HEK293T (cell line): ENCODE results near the gene PGGHG.
A peak's percentile ranks its signal among the peaks of the same experiment; 100 is the strongest.

ENCODE experiments used
- CTCF ChIA-PET: fragments of 350-600 bp; formaldehyde crosslinking; extraction: SDS; loops from one replicate; lab custom pipeline; 2021; ENCODE audit warnings: antibody characterized with exemption, inconsistent platforms; lab: Yijun Ruan, JAX
- POLR2A ChIA-PET: fragments of 350-600 bp; formaldehyde crosslinking; extraction: SDS; loops from one replicate; lab custom pipeline; 2020; ENCODE audit warnings: antibody characterized with exemption, inconsistent platforms; lab: Yijun Ruan, JAX
- DNase-seq: peaks from one replicate; pipeline ENCODE4 v3.0.0; 2012; ENCODE audit warnings: mixed read lengths; ENCODE audit errors: extremely low spot score
- ARNT ChIP-seq: fragments of 450-650 bp; IDR thresholded peaks from 2 replicates; pipeline ENCODE4 v1.6.1; 2017; ENCODE audit warnings: mild to moderate bottlenecking
- BHLHE40 ChIP-seq: fragments of 450-650 bp; IDR thresholded peaks from 2 replicates; pipeline ENCODE4 v1.6.1; 2016; ENCODE audit warnings: mild to moderate bottlenecking, moderate library complexity, borderline replicate concordance
- CTBP1 ChIP-seq: fragments of 450-650 bp; IDR thresholded peaks from 2 replicates; pipeline ENCODE4 v1.6.1; 2016; ENCODE audit warnings: borderline replicate concordance
- ELF4 ChIP-seq: fragments of 450-650 bp; IDR thresholded peaks from 2 replicates; pipeline ENCODE4 v1.6.1; 2017; ENCODE audit warnings: antibody characterized with exemption
- FOXA1 ChIP-seq: fragments of 450-650 bp; IDR thresholded peaks from 2 replicates; pipeline ENCODE4 v1.6.1; 2016; ENCODE audit warnings: mild to moderate bottlenecking
- FOXK2 ChIP-seq: fragments of 450-650 bp; IDR thresholded peaks from 2 replicates; pipeline ENCODE4 v1.6.1; 2016; ENCODE audit warnings: mild to moderate bottlenecking
- FOXM1 ChIP-seq: fragments of 450-650 bp; IDR thresholded peaks from 2 replicates; pipeline ENCODE4 v1.6.1; 2017; ENCODE audit warnings: mild to moderate bottlenecking, borderline replicate concordance
- HDGF ChIP-seq: fragments of 450-650 bp; IDR thresholded peaks from 2 replicates; pipeline ENCODE4 v1.6.1; 2017; ENCODE audit warnings: antibody characterized with exemption, borderline replicate concordance
- L3MBTL2 ChIP-seq: fragments of 450-650 bp; conservative IDR thresholded peaks from 2 replicates; pipeline ENCODE4 v1.6.1; 2016; ENCODE audit warnings: mild to moderate bottlenecking
- LEF1 ChIP-seq: fragments of 450-650 bp; IDR thresholded peaks from 2 replicates; pipeline ENCODE4 v1.6.1; 2017; ENCODE audit warnings: mild to moderate bottlenecking, borderline replicate concordance
- NFRKB ChIP-seq: fragments of 450-650 bp; IDR thresholded peaks from 2 replicates; pipeline ENCODE4 v1.6.1; 2016; ENCODE audit warnings: mild to moderate bottlenecking, moderate library complexity
- SP1 ChIP-seq: fragments of 450-650 bp; IDR thresholded peaks from 2 replicates; pipeline ENCODE4 v1.6.1; 2017
- SUZ12 ChIP-seq: fragments of 450-650 bp; IDR thresholded peaks from 2 replicates; pipeline ENCODE4 v1.6.1; 2016; ENCODE audit warnings: mild to moderate bottlenecking
- TARDBP ChIP-seq: fragments of 450-650 bp; IDR thresholded peaks from 2 replicates; pipeline ENCODE4 v1.6.1; 2016
- ZNF384 ChIP-seq: fragments of 450-650 bp; IDR thresholded peaks from 2 replicates; pipeline ENCODE4 v1.6.1; 2016
- TF ChIP-seq, protein P1 (sequence below): fragments of 450-650 bp; IDR thresholded peaks from 2 replicates; pipeline ENCODE4 v1.6.1; 2016

The PGGHG gene

GRCh38 chr11:250740-251299 lies 38.1 kb upstream of the PGGHG start:
- DNase-seq, result peak; percentile 71
- TF ChIP-seq HDGF, result no peak
- TF ChIP-seq NFRKB, result no peak
- TF ChIP-seq BHLHE40, result no peak
- TF ChIP-seq FOXA1, result no peak
- no peak for TF ChIP-seq ARNT
- TF ChIP-seq LEF1, result no peak
- TF ChIP-seq, protein P1, sequence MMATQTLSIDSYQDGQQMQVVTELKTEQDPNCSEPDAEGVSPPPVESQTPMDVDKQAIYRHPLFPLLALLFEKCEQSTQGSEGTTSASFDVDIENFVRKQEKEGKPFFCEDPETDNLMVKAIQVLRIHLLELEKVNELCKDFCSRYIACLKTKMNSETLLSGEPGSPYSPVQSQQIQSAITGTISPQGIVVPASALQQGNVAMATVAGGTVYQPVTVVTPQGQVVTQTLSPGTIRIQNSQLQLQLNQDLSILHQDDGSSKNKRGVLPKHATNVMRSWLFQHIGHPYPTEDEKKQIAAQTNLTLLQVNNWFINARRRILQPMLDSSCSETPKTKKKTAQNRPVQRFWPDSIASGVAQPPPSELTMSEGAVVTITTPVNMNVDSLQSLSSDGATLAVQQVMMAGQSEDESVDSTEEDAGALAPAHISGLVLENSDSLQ, result no peak
- TF ChIP-seq SUZ12, result no peak
- TF ChIP-seq FOXK2, result no peak
- no peak for TF ChIP-seq SP1
- TF ChIP-seq L3MBTL2, result no peak
- TF ChIP-seq FOXM1, result no peak
- ChIA-PET CTCF (interaction anchor here (0.6 to 1.6 kb wide), 11 partner anchors 9 to 223 kb away, joined by 3 to 9 read pairs (median 4); partner anchors contain the start of genes BET1L, IFITM2, NLRP6 and RIC8A), POLR2A (interaction anchor here (0.9 to 2.1 kb wide), 5 partner anchors 14 to 199 kb away, joined by 3 to 10 read pairs (median 4); partner anchors contain the start of genes BET1L, PSMD13, PTDSS2 and RIC8A)

DNA sequence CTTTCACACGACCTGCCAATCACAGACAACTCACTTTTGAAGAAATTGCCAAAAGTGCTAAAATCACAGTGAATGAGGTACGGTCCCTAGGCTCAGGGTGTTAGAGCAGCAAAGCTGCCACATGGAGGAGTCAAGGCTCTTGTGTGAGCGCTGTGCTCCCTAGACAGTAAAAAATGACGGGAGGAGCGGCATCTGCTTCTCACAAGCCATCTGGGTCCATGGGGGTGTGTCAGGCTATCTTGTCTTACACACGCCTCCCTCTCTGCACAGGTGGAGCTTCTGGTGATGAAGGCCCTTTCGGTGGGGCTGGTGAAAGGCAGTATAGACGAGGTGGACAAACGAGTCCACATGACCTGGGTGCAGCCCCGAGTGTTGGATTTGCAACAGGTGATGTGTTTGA lies 37.4 kb upstream of the PGGHG start:
- ChIA-PET CTCF (interaction anchor here (1.2 to 1.6 kb wide), 5 partner anchors 9 to 111 kb away, joined by 3 to 9 read pairs (median 5); partner anchors contain the start of gene NLRP6), POLR2A (interaction anchor here (1.4 to 2.1 kb wide), 2 partner anchors 14 to 44 kb away, joined by 8 to 10 read pairs; partner anchors contain the start of genes BET1L, PSMD13 and RIC8A)
- TF ChIP-seq, protein P1, result no peak
- no peak for DNase-seq

DNA sequence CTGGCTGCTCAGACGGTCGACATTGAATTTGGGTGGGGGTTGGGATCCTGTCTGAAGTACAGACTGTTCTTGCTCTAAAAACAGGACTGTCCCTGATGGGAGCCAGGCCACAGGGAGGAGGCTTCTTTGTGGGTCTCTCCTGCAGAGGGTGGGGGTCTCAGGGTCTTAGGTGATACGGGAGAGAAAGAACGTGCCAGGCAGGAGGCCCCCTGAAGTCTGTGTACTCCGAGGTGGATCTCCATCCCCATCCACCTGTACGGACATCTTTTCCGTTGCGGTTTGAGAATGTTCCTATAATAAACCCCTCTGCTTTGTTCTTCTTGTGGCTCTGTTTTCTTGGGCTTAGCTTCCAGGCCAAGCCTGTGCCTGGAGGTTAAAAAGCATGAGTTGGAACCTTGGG lies 36.3 kb upstream of the PGGHG start:
- no peak for DNase-seq
- TF ChIP-seq ZNF384 (no peak), SUZ12 (no peak), FOXK2 (no peak), ARNT (no peak), ELF4 (no peak), NFRKB (no peak), CTBP1 (no peak), LEF1 (no peak), BHLHE40 (no peak), TARDBP (no peak), L3MBTL2 (no peak), FOXA1 (no peak), FOXM1 (no peak), HDGF (no peak), SP1 (no peak)
- TF ChIP-seq, protein P1, result no peak
- ChIA-PET POLR2A (no interaction called here), CTCF (no interaction called here)

GRCh38 chr11:253160-253885 lies 35.6 kb upstream of the PGGHG start:
- DNase-seq, result no peak
- ChIA-PET POLR2A (no interaction called here), CTCF (interaction anchor here (0.6 kb wide), 1 partner anchor 106 kb away, joined by 4 read pairs; no protein-coding TSS in a partner anchor)
- TF ChIP-seq, protein P1, result no peak

- ChIA-PET POLR2A (no interaction called here), CTCF (interaction anchor here (0.6 kb wide), 1 partner anchor 105 kb away, joined by 4 read pairs; no protein-coding TSS in a partner anchor)
- DNase-seq, result no peak
- TF ChIP-seq FOXM1 (no peak), FOXK2 (no peak), BHLHE40 (no peak), ZNF384 (no peak), ELF4 (no peak), L3MBTL2 (no peak), NFRKB (no peak), TARDBP (no peak), ARNT (no peak), LEF1 (no peak), SUZ12 (no peak), FOXA1 (no peak), CTBP1 (no peak), HDGF (no peak)
- TF ChIP-seq, protein P1, result no peak
Observed at GRCh38 chr11:253886-254270, 35.0 kb upstream of the PGGHG start.
